ENCODE data around the gene TRIP13. TPM values are rescaled to one million over a fixed set of nuclear protein-coding genes. Genes with fewer than 3 reads are reported as not detected.
"Not testable (repeated sequence)": the region's sequence is repeated elsewhere in the genome, so short reads cannot be mapped to it uniquely, and the experiment has no call there.

Gene TRIP13
- total and polyA plus RNA-seq, 7 donors, result 0.39 to 2.9 (median 0.81) TPM

- ATAC-seq (no peak), DNase-seq (no peak)
- intact Hi-C loops (cut with DNase I), result no loop called here
- no peak for TF ChIP-seq CTCF (IDR thresholded peaks at IDR 0.05)
- Histone ChIP-seq H3K4me1 (no peaks in the 10 kb centered on the region), H3K27me3 (ENCODE audit: insufficient read depth in 3 of 3, low read length in 2 of 3) (no peaks in the 10 kb centered on the region), H3K4me3 (no peak overlapping the region), H3K27ac (no peak overlapping the region), H3K36me3 (ENCODE audit: insufficient read depth in 1 of 2, low read depth in 1 of 2) (no peaks in the 10 kb centered on the region), H3K9me3 (no peaks in the 10 kb centered on the region)
- 87 to 96% (median 92%) methylated on average over 14 of the region's 14 CpGs for WGBS, 3 donors
Observed at GRCh38 chr5:916441-917293, 24.0 kb downstream of the TRIP13 start.

- H3K9me3 ChIP-seq; H3K27ac ChIP-seq; DNase-seq; H3K36me3 ChIP-seq (ENCODE audit: insufficient read depth in 1 of 2, low read depth in 1 of 2); ATAC-seq; H3K4me1 ChIP-seq; H3K27me3 ChIP-seq (ENCODE audit: insufficient read depth in 3 of 3, low read length in 2 of 3); H3K4me3 ChIP-seq; intact Hi-C loops (cut with DNase I): not testable (repeated sequence)
- WGBS, 3 donors, result 96 to 97% (median 97%) methylated on average over 5 of the region's 5 CpGs
Observed at GRCh38 chr5:918717-919116, 26.0 kb downstream of the TRIP13 start.

- WGBS, 3 donors, result 85 to 91% (median 89%) methylated on average over 9 of the region's 9 CpGs
- Histone ChIP-seq H3K36me3 (ENCODE audit: insufficient read depth in 1 of 2, low read depth in 1 of 2) (no peaks in the 10 kb centered on the region), H3K9me3 (no peaks in the 10 kb centered on the region), H3K27ac (no peak overlapping the region), H3K4me1 (no peaks in the 10 kb centered on the region), H3K4me3 (no peak overlapping the region), H3K27me3 (ENCODE audit: insufficient read depth in 3 of 3, low read length in 2 of 3) (peaks cover 0 to 9% (median 0%) of the 10 kb centered on the region in 3 donors)
- ATAC-seq (no peak), DNase-seq (no peak)
- intact Hi-C loops (cut with DNase I), result no loop called here
- no peak for TF ChIP-seq CTCF (IDR thresholded peaks at IDR 0.05)
Observed at GRCh38 chr5:919356-920000, 26.8 kb downstream of the TRIP13 start.

GRCh38 chr5:920321-920720, 27.6 kb downstream of the TRIP13 start:
- 88 to 92% (median 91%) methylated on average over 7 of the region's 7 CpGs for WGBS, 3 donors
- TF ChIP-seq CTCF (IDR thresholded peaks at IDR 0.05), result no peak
- H3K27me3 ChIP-seq (ENCODE audit: insufficient read depth in 3 of 3, low read length in 2 of 3), result peaks cover 0 to 17% (median 0%) of the 10 kb centered on the region in 3 donors
- ATAC-seq, result no peak
- H3K9me3 ChIP-seq, result no peaks in the 10 kb centered on the region
- H3K4me1 ChIP-seq, result no peaks in the 10 kb centered on the region
- no peaks in the 10 kb centered on the region for H3K36me3 ChIP-seq (ENCODE audit: insufficient read depth in 1 of 2, low read depth in 1 of 2)
- no peak for DNase-seq
- no peak overlapping the region for H3K27ac ChIP-seq
- intact Hi-C loops (cut with DNase I), result loop anchor here (2.0 to 10.0 kb wide), 3 partner anchors 87 to 254 kb away; partner anchors contain the start of gene NKD2 (in 1 of the 2)
- H3K4me3 ChIP-seq, result no peak overlapping the region

All from psoas muscle (tissue), 8 donors.